Endodermal cell (in vitro differentiated cells): Measurements from ENCODE around the gene GOLGA6L2. TPM values are rescaled to one million over a fixed set of nuclear protein-coding genes. Genes with fewer than 3 reads are reported as not detected.

ENCODE experiments used
- DNase-seq: peaks from one replicate; pipeline ENCODE4 v3.0.0-alpha.2; 2017
- H3K27ac ChIP-seq: 2 replicates; pipeline ENCODE4 v1.5.1; 2013; ENCODE audit warnings: mild to moderate bottlenecking, low read depth, low read length, moderate library complexity
- H3K27me3 ChIP-seq: 2 replicates; pipeline ENCODE4 v1.6.1; 2013; ENCODE audit warnings: mild to moderate bottlenecking, low read length, moderate library complexity; ENCODE audit not compliant: insufficient read depth, control insufficient read depth, poor library complexity, severe bottlenecking
- H3K36me3 ChIP-seq: 2 replicates; pipeline ENCODE4 v1.7.0; 2013; ENCODE audit warnings: mild to moderate bottlenecking, low read length, moderate library complexity; ENCODE audit not compliant: control insufficient read depth, insufficient read depth
- H3K4me1 ChIP-seq: one replicate; pipeline ENCODE4 v1.7.0; 2013; ENCODE audit warnings: low read length; ENCODE audit not compliant: control insufficient read depth, insufficient read depth
- H3K4me3 ChIP-seq: 2 replicates; pipeline ENCODE4 v1.5.1; 2013; ENCODE audit warnings: mild to moderate bottlenecking, low read length, moderate library complexity
- H3K9ac ChIP-seq: 2 replicates; pipeline ENCODE4 v1.6.1; 2013; ENCODE audit warnings: mild to moderate bottlenecking, low read length, moderate library complexity; ENCODE audit not compliant: poor library complexity, severe bottlenecking; ENCODE audit errors: extremely low read depth
- H3K9me3 ChIP-seq: 2 replicates; pipeline ENCODE4 v1.6.1; 2013; ENCODE audit warnings: mild to moderate bottlenecking, low read length, moderate library complexity; ENCODE audit not compliant: control insufficient read depth
- H3K27ac Mint-ChIP-seq: 2 replicates; pipeline ENCODE4 v1.8.0; 2020; ENCODE audit warnings: mixed read lengths
- H3K27me3 Mint-ChIP-seq: 2 replicates; pipeline ENCODE4 v1.8.0; 2021; ENCODE audit warnings: mild to moderate bottlenecking, mixed read lengths; ENCODE audit not compliant: insufficient read depth
- H3K36me3 Mint-ChIP-seq: 2 replicates; pipeline ENCODE4 v1.8.0; 2020; ENCODE audit warnings: low read depth, mixed read lengths
- H3K4me1 Mint-ChIP-seq: 2 replicates; pipeline ENCODE4 v1.8.0; 2020; ENCODE audit warnings: mixed read lengths
- H3K4me3 Mint-ChIP-seq: 2 replicates; pipeline ENCODE4 v1.8.0; 2020; ENCODE audit warnings: mild to moderate bottlenecking, moderate library complexity, mixed read lengths
- H3K9me3 Mint-ChIP-seq: 2 replicates; pipeline ENCODE4 v1.8.0; 2020; ENCODE audit warnings: mild to moderate bottlenecking, mixed read lengths
- WGBS, 2 experiments: methylation state at CpG; one replicate each; pipeline versions ENCODE4 v1.1.5 to v1.1.7; 2013; ENCODE audit warnings: missing lambda C conversion rate in 2 of 2, mixed read lengths in 1 of 2; ENCODE audit not compliant: insufficient coverage in 1 of 2, insufficient read length in 1 of 2; 5-methylcytosine and 5-hydroxymethylcytosine counted together
- long read RNA-seq, 4 experiments: library from polyadenylated mRNA in 2 of 4; library from RNA in 1 of 4; library from capped mRNA in 1 of 4; stranded (forward) in 3 of 4; unstranded in 1 of 4; transcript quantifications; one replicate each; pipeline ENCODE4 v2.0.0, GENCODE V29; 2020 to 2021; ENCODE audit warnings: inconsistent platforms in 1 of 4
- polyA plus RNA-seq, 2 experiments: library from polyadenylated mRNA; stranded (reverse); fragments of 50-300 nt; gene quantifications; one replicate each; pipeline ENCODE4 v1.2.3, GENCODE V29; 2013
- total RNA-seq, 2 donors: library from RNA; stranded (reverse); fragmentation: NEBNext Ultra II Directional in 1 of 2; extraction: Animal tissue kit (Norgen Biotek cat#: 25700) in 1 of 2; gene quantifications; 2 replicates in 1 of 2; 3 replicates in 1 of 2; pipeline ENCODE4 v1.2.1, GENCODE V29; 2021
- TF ChIP-seq, protein P1 (sequence below): fragments of 200-600 bp; sonication (generic); conservative IDR thresholded peaks from 2 replicates; pipeline ENCODE4 v1.5.0; 2021; ENCODE audit warnings: antibody characterized with exemption, mild to moderate bottlenecking

The GOLGA6L2 gene
- not detected for total RNA-seq
- polyA plus RNA-seq (2013, experiment 1 of 2) = not detected
- polyA plus RNA-seq (2013, experiment 2 of 2) = not detected
- long read RNA-seq, experiment 1 = 0 reads
- long read RNA-seq, experiment 2 = 0 reads
- long read RNA-seq, experiment 3 = 0 reads
- long read RNA-seq, experiment 4 = 0 reads

DNA sequence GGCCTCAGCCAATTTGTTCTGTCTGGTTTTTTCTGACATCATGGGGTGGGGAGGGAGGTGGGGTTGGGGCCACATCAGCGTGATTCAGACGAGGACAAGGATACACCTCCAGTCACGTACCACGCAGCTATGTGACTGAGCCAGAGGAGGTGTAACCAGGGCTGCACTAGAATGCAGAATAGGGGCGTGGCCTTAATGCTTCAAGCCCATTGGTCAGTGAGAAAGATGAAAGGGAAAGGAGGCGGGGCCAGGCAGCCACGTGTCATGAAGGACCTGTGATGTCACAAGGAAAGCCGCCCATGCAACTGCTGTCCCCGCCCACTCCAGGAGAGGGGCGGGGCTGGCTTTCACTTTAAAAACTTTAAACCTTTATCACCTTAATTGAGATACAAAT lies at the start of gene GOLGA6L2:
TSS of gene GOLGA6L2 (minus strand) at position 137 of the 394 bp plus-strand sequence. CDS start at position 75, 62 bp downstream.
- TF ChIP-seq, protein P1, sequence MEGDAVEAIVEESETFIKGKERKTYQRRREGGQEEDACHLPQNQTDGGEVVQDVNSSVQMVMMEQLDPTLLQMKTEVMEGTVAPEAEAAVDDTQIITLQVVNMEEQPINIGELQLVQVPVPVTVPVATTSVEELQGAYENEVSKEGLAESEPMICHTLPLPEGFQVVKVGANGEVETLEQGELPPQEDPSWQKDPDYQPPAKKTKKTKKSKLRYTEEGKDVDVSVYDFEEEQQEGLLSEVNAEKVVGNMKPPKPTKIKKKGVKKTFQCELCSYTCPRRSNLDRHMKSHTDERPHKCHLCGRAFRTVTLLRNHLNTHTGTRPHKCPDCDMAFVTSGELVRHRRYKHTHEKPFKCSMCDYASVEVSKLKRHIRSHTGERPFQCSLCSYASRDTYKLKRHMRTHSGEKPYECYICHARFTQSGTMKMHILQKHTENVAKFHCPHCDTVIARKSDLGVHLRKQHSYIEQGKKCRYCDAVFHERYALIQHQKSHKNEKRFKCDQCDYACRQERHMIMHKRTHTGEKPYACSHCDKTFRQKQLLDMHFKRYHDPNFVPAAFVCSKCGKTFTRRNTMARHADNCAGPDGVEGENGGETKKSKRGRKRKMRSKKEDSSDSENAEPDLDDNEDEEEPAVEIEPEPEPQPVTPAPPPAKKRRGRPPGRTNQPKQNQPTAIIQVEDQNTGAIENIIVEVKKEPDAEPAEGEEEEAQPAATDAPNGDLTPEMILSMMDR = no peak
- peak; percentile 53 for DNase-seq
- no peak within 1 kb of the TSS for H3K4me3 Mint-ChIP-seq
- no peaks in the 10 kb centered on the region for H3K4me1 ChIP-seq
- no peaks in the 10 kb centered on the region for H3K36me3 ChIP-seq
- no peak within 1 kb of the TSS for H3K9ac ChIP-seq
- no peaks in the 10 kb centered on the region for H3K27me3 ChIP-seq
- H3K9me3 ChIP-seq = peaks cover 4% of the 10 kb centered on the region
- no peak within 1 kb of the TSS for H3K27ac Mint-ChIP-seq
- H3K27me3 Mint-ChIP-seq = peaks cover 2% of the 10 kb centered on the region
- H3K9me3 Mint-ChIP-seq = peaks cover 56% of the 10 kb centered on the region
- no peak within 1 kb of the TSS for H3K27ac ChIP-seq
- WGBS, 2 experiments = 79 to 89% methylated on average over 6 to 10 of the region's 10 CpGs
- no peak within 1 kb of the TSS for H3K4me3 ChIP-seq
- H3K4me1 Mint-ChIP-seq = peaks cover 5% of the 10 kb centered on the region
- no peaks in the 10 kb centered on the region for H3K36me3 Mint-ChIP-seq

DNA sequence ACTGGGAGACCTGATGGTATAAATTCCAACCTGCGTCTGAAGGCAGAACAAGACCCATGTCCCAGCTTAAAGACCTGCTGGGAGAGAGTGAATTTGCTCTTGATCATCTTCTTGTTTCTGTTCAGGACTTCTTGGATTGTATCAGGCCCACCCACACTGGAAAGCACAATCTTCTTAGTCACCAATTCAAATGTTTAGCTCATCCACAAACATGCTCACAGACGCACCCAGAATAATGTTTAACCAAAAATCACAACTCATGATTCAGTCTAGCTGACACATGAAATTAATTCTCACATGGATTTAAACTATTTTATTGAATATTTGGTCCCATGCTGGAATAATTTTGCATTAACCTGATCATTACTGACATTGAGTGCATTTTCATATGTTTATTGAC lies 37.8 kb upstream of the GOLGA6L2 start:
- no peaks in the 10 kb centered on the region for H3K4me1 Mint-ChIP-seq
- Histone ChIP-seq H3K9me3 (peaks cover 7% of the 10 kb centered on the region), H3K27me3 (no peaks in the 10 kb centered on the region), H3K9ac (no peak overlapping the region), H3K4me1 (no peaks in the 10 kb centered on the region), H3K27ac (no peak overlapping the region), H3K4me3 (no peak overlapping the region), H3K36me3 (no peaks in the 10 kb centered on the region)
- WGBS, 2 experiments = 84 to 100% methylated on average over 1 to 2 of the region's 2 CpGs
- no peak overlapping the region for H3K27ac Mint-ChIP-seq
- no peaks in the 10 kb centered on the region for H3K36me3 Mint-ChIP-seq
- no peaks in the 10 kb centered on the region for H3K27me3 Mint-ChIP-seq
- no peak overlapping the region for H3K4me3 Mint-ChIP-seq
- H3K9me3 Mint-ChIP-seq = peaks cover 21% of the 10 kb centered on the region
- TF ChIP-seq, protein P1 = no peak
- no peak for DNase-seq

DNA sequence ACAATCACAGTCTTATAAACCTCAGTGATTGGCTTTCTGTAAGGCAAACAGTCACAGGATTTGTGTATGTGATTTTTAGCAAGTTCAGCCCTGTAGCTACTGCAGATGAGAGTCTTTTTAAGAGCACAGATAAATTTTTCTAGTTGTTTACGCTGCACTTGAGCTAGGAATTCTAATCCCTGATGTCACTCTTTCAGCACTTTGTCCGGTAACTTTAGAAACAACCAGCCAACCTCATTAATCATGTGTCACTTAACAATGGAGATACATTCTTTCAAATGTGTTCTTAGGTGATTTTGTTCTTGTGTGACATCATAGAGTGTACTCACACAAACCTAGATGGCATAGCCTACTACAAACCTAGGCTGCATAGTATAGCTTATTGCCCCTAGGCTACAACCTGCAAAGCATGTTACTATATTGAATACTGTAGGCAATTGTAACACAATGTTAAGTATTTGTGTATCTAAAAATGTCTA lies 36.8 kb upstream of the GOLGA6L2 start:
- DNase-seq = no peak
- H3K36me3 Mint-ChIP-seq = no peaks in the 10 kb centered on the region
- Histone ChIP-seq H3K27ac (peak overlapping the region; percentile 36), H3K9ac (no peak overlapping the region), H3K9me3 (peaks cover 7% of the 10 kb centered on the region), H3K27me3 (no peaks in the 10 kb centered on the region), H3K4me3 (no peak overlapping the region), H3K36me3 (no peaks in the 10 kb centered on the region), H3K4me1 (no peaks in the 10 kb centered on the region)
- no peaks in the 10 kb centered on the region for H3K4me1 Mint-ChIP-seq
- H3K27ac Mint-ChIP-seq = no peak overlapping the region
- no peaks in the 10 kb centered on the region for H3K27me3 Mint-ChIP-seq
- H3K4me3 Mint-ChIP-seq = no peak overlapping the region
- H3K9me3 Mint-ChIP-seq = peaks cover 26% of the 10 kb centered on the region
- TF ChIP-seq, protein P1 = no peak
- 72 to 83% methylated on average over 1 to 2 of the region's 2 CpGs for WGBS, 2 experiments
